Endothelial cell of umbilical vein (primary cell): ENCODE results near the gene EXOC1. TPM values are rescaled to one million over a fixed set of nuclear protein-coding genes. Genes with fewer than 3 reads are reported as not detected.
A peak's percentile ranks its signal among the peaks of the same experiment; 100 is the strongest.

Experiments
- BruUV-seq: library from RNA; stranded (reverse); fragments of 400-500 nt; replicated peaks from 2 replicates; lab custom pipeline; 2021; lab: Mats Ljungman, UMichigan
- CTCF ChIA-PET: fragments of 300-600, 350-600 bp; sonication (Branson Sonifier 250); formaldehyde crosslinking; loops from one replicate; lab custom pipeline; 2021; ENCODE audit warnings: antibody characterized with exemption, inconsistent platforms; lab: Charles Lee
- POLR2A ChIA-PET: fragments of 300-600, 350-600 bp; sonication (Branson Sonifier 250); formaldehyde crosslinking; loops from one replicate; lab custom pipeline; 2021; ENCODE audit warnings: antibody characterized with exemption, inconsistent platforms; lab: Charles Lee
- DNase-seq: peaks from one replicate; pipeline ENCODE4 v3.0.0-alpha.2; 2011; ENCODE audit warnings: low read depth, low spot score
- FAIRE-seq: peaks from 2 replicates; lab custom pipeline; 2011; peaks lifted over from hg19 to GRCh38; lab: Jason Lieb, UNC
- H2AFZ ChIP-seq: 2 replicates; pipeline ENCODE4 v1.6.0; 2012; ENCODE audit warnings: low read depth, low read length, control low read depth, inconsistent platforms
- H3K27ac ChIP-seq: 2 replicates; pipeline ENCODE4 v1.5.1; 2011; ENCODE audit warnings: low read depth, mild to moderate bottlenecking, control low read depth, low read length, moderate library complexity; ENCODE audit not compliant: insufficient read depth
- H3K27me3 ChIP-seq, 2 experiments: 2 replicates each; pipeline versions ENCODE4 v1.6.0 to v1.6.1; 2011; ENCODE audit warnings: low read length in 2 of 2, mixed read lengths in 1 of 2; ENCODE audit not compliant: control insufficient read depth in 2 of 2, insufficient read depth in 2 of 2
- H3K36me3 ChIP-seq, 2 experiments: 2 replicates in 1 of 2; 3 replicates in 1 of 2; pipeline ENCODE4 v1.5.1; 2011; ENCODE audit warnings: low read length in 2 of 2, mild to moderate bottlenecking in 1 of 2, moderate library complexity in 1 of 2; ENCODE audit not compliant: control insufficient read depth in 2 of 2, insufficient read depth in 2 of 2; ENCODE audit errors: extremely low read depth in 1 of 2
- H3K4me1 ChIP-seq: 3 replicates; pipeline ENCODE4 v1.5.1; 2011; ENCODE audit warnings: mild to moderate bottlenecking, low read length; ENCODE audit not compliant: control insufficient read depth, insufficient read depth; ENCODE audit errors: extremely low read depth
- H3K4me2 ChIP-seq: 2 replicates; pipeline ENCODE4 v1.6.1; 2011; ENCODE audit warnings: low read length, control low read depth, mixed read lengths; ENCODE audit not compliant: insufficient read depth
- H3K4me3 ChIP-seq, 3 experiments: fragments of 200-600 bp in 1 of 3; sonication (generic), shearing (Covaris generic) in 1 of 3; replicated peaks in 1 of 3; 2 replicates each; pipeline ENCODE4 v1.5.1; 2011 to 2016; ENCODE audit warnings: control low read depth in 3 of 3, low read length in 3 of 3, mild to moderate bottlenecking in 2 of 3, inconsistent platforms in 1 of 3, low read depth in 1 of 3, moderate library complexity in 1 of 3; ENCODE audit not compliant: insufficient read depth in 1 of 3
- H3K79me2 ChIP-seq: 2 replicates; pipeline ENCODE4 v1.6.0; 2012; ENCODE audit warnings: low read length, inconsistent platforms; ENCODE audit not compliant: control insufficient read depth, insufficient read depth
- H3K9ac ChIP-seq: replicated peaks from 2 replicates; pipeline ENCODE3; 2011; ENCODE audit warnings: low read length, control low read depth; ENCODE audit not compliant: insufficient read depth; ENCODE audit errors: extremely low read depth
- H3K9me1 ChIP-seq: replicated peaks from 3 replicates; pipeline ENCODE4 v1.6.0; 2011; ENCODE audit warnings: mild to moderate bottlenecking, low read length; ENCODE audit not compliant: control insufficient read depth, insufficient read depth; ENCODE audit errors: extremely low read depth
- H3K9me3 ChIP-seq: replicated peaks from 2 replicates; pipeline ENCODE4 v1.5.1; 2012; ENCODE audit warnings: low read length, inconsistent platforms; ENCODE audit not compliant: control insufficient read depth, insufficient read depth
- H4K20me1 ChIP-seq: replicated peaks from 2 replicates; pipeline ENCODE3; 2011; ENCODE audit warnings: mild to moderate bottlenecking, low read length; ENCODE audit not compliant: control insufficient read depth, insufficient read depth; ENCODE audit errors: extremely low read depth
- EZH2 ChIP-seq: IDR thresholded peaks from 2 replicates; pipeline ENCODE4 v1.6.1; 2012; ENCODE audit warnings: borderline replicate concordance, low read depth, mild to moderate bottlenecking, moderate library complexity, low read length, inconsistent platforms; ENCODE audit not compliant: severe bottlenecking
- FOS ChIP-seq: IDR thresholded peaks from 2 replicates; pipeline ENCODE4 v1.6.1; 2011; ENCODE audit warnings: mild to moderate bottlenecking, low read length, moderate library complexity, borderline replicate concordance; ENCODE audit not compliant: insufficient read depth
- JUN ChIP-seq: IDR thresholded peaks from 2 replicates; pipeline ENCODE4 v1.6.1; 2011; ENCODE audit warnings: borderline replicate concordance, low read depth; ENCODE audit not compliant: insufficient read length, insufficient read depth
- MAX ChIP-seq: IDR thresholded peaks from 2 replicates; pipeline ENCODE4 v1.6.1; 2011; ENCODE audit not compliant: insufficient read depth, insufficient read length
- POLR2AphosphoS5 ChIP-seq: IDR thresholded peaks from 2 replicates; pipeline ENCODE4 v1.6.1; 2012; ENCODE audit warnings: low read depth, mild to moderate bottlenecking, control low read depth, low read length, moderate library complexity; ENCODE audit not compliant: insufficient read depth
- dilution Hi-C: fragments of 300-500 bp; cut with MboI; formaldehyde crosslinking; loops from one replicate; pipeline ENCODE4 v1.15.0; 2019; ENCODE audit warnings: low sequenced_read_pairs; ENCODE audit not compliant: extremely low pct_ligation_motif_present
- intact Hi-C: fragments of 100-400 bp; cut with micrococcal nuclease; formaldehyde crosslinking; loops from one replicate; pipeline ENCODE4 v1.10.0; 2022
- polyA plus RNA-seq, 4 experiments: library from polyadenylated mRNA; depleted of rRNA in 3 of 4; stranded (reverse) in 3 of 4; unstranded in 1 of 4; fragments of >200 nt; gene quantifications; 2 replicates each; pipeline versions ENCODE4 v1.2.1 to v1.2.3, GENCODE V29; 2011 to 2012; ENCODE audit warnings: missing spikeins in 1 of 4
- total RNA-seq: library from RNA; stranded (reverse); gene quantifications from 2 replicates; pipeline ENCODE4 v1.2.3, GENCODE V29; 2021

Gene EXOC1
- total and polyA plus RNA-seq, 2 donors (not counting 3 experiments of a cell fraction or from before 2014, with no cell fraction given): 11.6 to 33.3 TPM

- Histone ChIP-seq H3K27ac (peak overlapping the region; percentile 100), H4K20me1 (no peaks in the 10 kb centered on the region), H2AFZ (no peak overlapping the region), H3K4me1 (peaks cover 31% of the 10 kb centered on the region), H3K79me2 (peaks cover 65% of the 10 kb centered on the region), H3K4me2 (peak overlapping the region; percentile 84), H3K36me3 (no peaks in the 10 kb centered on the region), H3K9me3 (no peaks in the 10 kb centered on the region), H3K9me1 (no peaks in the 10 kb centered on the region), H3K4me3 (peak overlapping the region; percentile 49 to 99 (median 65)), H3K9ac (peak overlapping the region; percentile 99), H3K27me3 (no peaks in the 10 kb centered on the region)
- no peak for TF ChIP-seq JUN
- TF ChIP-seq POLR2AphosphoS5: no peak
- TF ChIP-seq EZH2: no peak
- no peak for TF ChIP-seq FOS
- TF ChIP-seq MAX: no peak
- POLR2A ChIA-PET: interaction anchor here (0.7 to 2.3 kb wide), 3 partner anchors 21 to 489 kb away, joined by 4 to 8 read pairs (median 6); partner anchors contain the start of genes PAICS and PPAT
- BruUV-seq: TSS peak; percentile 70
- dilution Hi-C loops: no loop called here
- intact Hi-C loops: loop anchor here (10.0 kb wide), 3 partner anchors 187 to 597 kb away; partner anchors contain the start of genes PAICS and PPAT
- DNase-seq (peak; percentile 47), FAIRE-seq (no peak)
- CTCF ChIA-PET: interaction anchor here (1.0 to 3.0 kb wide), 14 partner anchors 8 to 463 kb away, joined by 3 to 57 read pairs (median 5); partner anchors contain the start of gene AASDH
Measured at GRCh38 chr4:55947254-55947882, 93.9 kb downstream of the EXOC1 start.
